PC-9 (cell line): ENCODE data around the gene PALLD.

Experiments
- EZH2 ChIP-seq: fragments of 200-600 bp; sonication (generic); IDR thresholded peaks from 2 replicates; pipeline ENCODE4 v1.8.0; 2017; ENCODE audit warnings: antibody characterized with exemption, low read depth
- TF ChIP-seq, protein P1 (sequence below): fragments of 200-600 bp; sonication (generic); conservative IDR thresholded peaks from 2 replicates; pipeline ENCODE4 v1.6.1; 2017; ENCODE audit warnings: mixed run types, antibody characterized with exemption, mild to moderate bottlenecking, moderate library complexity

DNA sequence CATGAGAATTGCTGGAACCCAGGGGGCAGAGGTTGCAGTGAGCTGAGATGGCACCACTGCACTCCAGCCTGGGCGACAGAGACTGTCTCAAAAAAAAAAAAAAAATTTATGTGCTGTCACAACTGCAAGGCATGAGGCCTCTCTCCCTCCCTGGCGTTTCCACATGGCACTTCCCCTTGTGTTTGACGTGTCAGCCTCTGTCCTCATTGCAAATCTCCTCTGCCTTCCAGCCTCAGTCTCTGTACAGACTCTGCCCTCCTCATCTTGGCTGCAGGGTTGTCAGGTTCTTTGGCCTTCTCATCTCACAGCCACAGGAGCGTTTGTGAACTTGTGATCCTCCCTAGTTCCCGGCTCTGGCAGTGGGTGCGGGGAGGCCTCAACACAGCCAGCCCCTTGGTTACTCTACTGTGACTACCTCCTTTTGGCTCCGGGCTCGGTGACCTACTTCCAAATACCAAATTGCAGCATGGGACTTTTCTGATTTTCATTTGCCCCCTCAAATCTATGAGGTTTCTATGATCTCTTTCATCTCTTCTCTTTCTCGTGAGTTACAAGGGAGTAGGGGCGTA is 263.2 kb downstream of the PALLD start:
- TF ChIP-seq, protein P1, sequence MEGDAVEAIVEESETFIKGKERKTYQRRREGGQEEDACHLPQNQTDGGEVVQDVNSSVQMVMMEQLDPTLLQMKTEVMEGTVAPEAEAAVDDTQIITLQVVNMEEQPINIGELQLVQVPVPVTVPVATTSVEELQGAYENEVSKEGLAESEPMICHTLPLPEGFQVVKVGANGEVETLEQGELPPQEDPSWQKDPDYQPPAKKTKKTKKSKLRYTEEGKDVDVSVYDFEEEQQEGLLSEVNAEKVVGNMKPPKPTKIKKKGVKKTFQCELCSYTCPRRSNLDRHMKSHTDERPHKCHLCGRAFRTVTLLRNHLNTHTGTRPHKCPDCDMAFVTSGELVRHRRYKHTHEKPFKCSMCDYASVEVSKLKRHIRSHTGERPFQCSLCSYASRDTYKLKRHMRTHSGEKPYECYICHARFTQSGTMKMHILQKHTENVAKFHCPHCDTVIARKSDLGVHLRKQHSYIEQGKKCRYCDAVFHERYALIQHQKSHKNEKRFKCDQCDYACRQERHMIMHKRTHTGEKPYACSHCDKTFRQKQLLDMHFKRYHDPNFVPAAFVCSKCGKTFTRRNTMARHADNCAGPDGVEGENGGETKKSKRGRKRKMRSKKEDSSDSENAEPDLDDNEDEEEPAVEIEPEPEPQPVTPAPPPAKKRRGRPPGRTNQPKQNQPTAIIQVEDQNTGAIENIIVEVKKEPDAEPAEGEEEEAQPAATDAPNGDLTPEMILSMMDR, result no peak
- TF ChIP-seq EZH2, result no peak
